Activated CD8-positive, alpha-beta memory T cell treated with anti-CD3 and anti-CD28 coated beads for 36 hours (primary cell): ENCODE data around the gene RBP7. TPM values are rescaled to one million over a fixed set of nuclear protein-coding genes. Genes with fewer than 3 reads are reported as not detected.
"Not testable (repeated sequence)": the region's sequence is repeated elsewhere in the genome, so short reads cannot be mapped to it uniquely, and the experiment has no call there.

Experiments
- CTCF ChIA-PET: fragments of 350-600 bp; sonication (Branson Sonifier 250); formaldehyde crosslinking; loops from one replicate; lab custom pipeline; 2021; ENCODE audit warnings: antibody characterized with exemption; lab: Charles Lee
- POLR2A ChIA-PET: fragments of 350-600 bp; sonication (Branson Sonifier 250); formaldehyde crosslinking; loops from one replicate; lab custom pipeline; 2021; ENCODE audit warnings: antibody characterized with exemption; lab: Charles Lee
- total RNA-seq, 2 experiments: library from RNA; stranded (reverse); gene quantifications; one replicate each; pipeline ENCODE4 v1.2.3, GENCODE V29; 2021

Gene RBP7
- total RNA-seq, 2 experiments from 2014 or later: not detected

GRCh38 chr1:10025354-10025753 lies 28.3 kb downstream of the RBP7 start:
- ChIA-PET CTCF (interaction anchor here (0.6 to 0.7 kb wide), 3 partner anchors 127 to 884 kb away, joined by 3 read pairs; no protein-coding TSS in a partner anchor), POLR2A (interaction anchor here (0.6 kb wide), 1 partner anchor 19 kb away, joined by 5 read pairs; no protein-coding TSS in a partner anchor)

- ChIA-PET POLR2A (no interaction called here), CTCF (no interaction called here)
Measured at GRCh38 chr1:10027027-10027426, 30.0 kb downstream of the RBP7 start.

DNA sequence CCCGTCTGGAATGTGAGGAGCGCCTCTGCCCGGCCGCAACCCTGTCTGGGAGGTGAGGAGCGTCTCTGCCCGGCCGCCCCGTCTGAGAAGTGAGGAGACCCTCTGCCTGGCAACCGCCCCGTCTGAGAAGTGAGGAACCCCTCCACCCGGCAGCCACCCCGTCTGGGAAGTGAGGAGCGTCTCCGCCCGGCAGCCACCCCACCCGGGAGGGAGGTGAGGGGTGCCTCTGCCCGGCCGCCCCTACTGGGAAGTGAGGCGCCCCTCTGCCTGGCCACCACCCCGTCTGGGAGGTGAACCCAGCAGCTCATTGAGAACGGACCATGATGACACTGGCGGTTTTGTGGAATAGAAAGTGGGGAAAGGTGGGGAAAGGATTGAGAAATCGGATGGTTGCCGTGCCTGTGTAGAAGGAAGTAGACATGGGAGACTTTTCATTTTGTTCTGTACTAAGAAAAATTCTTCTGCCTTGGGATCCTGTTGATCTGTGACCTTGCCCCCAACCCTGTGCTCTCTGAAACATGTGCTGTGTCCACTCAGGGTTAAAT lies 32.0 kb downstream of the RBP7 start:
- POLR2A ChIA-PET, CTCF ChIA-PET: not testable (repeated sequence)

GRCh38 chr1:10031461-10031860 lies 34.4 kb downstream of the RBP7 start:
- ChIA-PET CTCF (interaction anchor here (0.6 kb wide), 1 partner anchor 81 kb away, joined by 3 read pairs; no protein-coding TSS in a partner anchor), POLR2A (no interaction called here)

DNA sequence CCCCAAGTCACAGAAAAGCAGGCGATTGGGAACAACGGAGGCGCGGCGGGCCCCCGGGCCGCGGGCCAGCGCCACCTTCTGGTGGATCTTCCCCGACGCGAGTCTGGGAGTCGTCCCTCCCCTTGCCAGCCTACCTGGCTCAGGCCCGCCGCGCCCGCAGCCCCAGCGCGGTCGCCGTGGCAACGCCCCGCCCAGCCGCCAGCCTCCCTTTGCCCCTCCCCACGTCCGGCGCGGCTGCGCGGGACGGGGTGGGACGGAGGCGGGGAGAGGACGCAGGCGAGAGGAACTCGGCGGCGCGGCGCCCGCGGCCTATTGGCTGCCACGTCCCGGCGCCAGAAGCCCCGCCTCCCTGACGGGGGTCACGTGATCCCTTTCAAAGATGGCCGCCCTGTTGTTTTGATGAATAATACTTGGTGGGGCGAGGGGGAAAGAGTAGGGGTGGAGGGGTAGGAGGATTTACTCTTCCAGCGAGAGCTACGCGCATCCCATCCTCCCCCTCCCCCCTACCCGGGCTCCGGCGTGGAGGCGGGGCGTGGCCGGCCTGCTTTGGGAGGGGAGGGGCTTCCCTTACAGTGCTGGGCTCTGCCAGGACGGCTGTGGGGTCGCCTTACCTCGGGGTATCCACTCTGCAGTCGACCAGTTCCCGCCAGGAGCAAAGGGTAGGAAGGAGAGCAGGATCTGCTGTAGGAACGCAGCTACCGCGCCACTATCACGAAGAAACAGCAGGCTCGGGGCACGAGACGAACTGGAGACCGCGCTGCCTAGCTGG lies 35.7 kb downstream of the RBP7 start, which contains the start of gene UBE4B:
Gene UBE4B (plus strand): TSS at position 369 of the 769 bp plus-strand sequence. CDS start 713 bp downstream, outside the sequence.
- POLR2A ChIA-PET: no interaction called here
- CTCF ChIA-PET: interaction anchor here (1.0 to 1.4 kb wide), 4 partner anchors 23 to 398 kb away, joined by 3 to 6 read pairs (median 4); no protein-coding TSS in a partner anchor

DNA sequence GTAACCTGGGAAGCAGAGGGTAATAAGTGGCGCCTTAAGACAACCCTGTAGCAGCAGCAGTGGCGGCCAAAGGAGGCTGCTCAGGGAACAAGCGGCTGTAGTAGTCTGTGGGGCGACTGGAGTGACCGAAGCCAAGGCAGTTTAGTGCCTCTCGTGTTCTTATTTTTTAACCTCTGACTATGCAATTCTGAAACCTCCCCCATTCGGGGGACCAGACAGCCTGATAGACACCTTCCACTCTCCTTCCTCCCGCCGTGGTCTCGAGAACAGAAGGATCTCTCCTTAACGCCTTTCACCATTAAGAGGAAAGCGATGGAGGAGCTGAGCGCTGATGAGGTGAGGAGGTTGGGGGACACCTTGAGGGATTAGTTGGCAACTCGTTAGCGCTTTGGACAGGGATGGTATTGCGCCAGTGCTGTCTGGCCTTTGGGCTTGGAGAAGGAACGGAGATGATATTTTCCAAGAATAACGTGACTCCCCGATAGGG lies 36.4 kb downstream of the RBP7 start:
- CTCF ChIA-PET: interaction anchor here (1.0 to 1.4 kb wide), 4 partner anchors 22 to 397 kb away, joined by 3 to 6 read pairs (median 4); no protein-coding TSS in a partner anchor
- POLR2A ChIA-PET: no interaction called here

DNA sequence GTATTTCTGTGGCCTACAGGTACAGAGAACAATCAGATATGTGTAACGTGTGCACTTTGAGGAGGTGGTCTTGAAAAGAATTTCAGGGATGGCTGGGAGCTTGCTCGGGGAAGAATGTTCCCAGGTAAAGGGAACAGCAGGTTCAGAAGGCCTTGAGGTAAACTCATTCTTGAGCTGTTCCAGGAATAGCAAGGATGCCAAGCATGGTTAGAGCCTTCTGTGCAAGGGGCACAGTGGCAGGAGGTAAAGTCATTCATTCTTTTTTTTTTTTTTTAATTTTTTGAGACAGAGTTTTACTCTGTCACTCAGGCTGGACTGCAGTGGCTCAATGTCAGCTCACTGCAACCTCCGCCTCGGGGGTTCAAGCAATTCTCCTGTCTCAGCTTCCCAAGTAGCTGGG lies 45.7 kb downstream of the RBP7 start:
- CTCF ChIA-PET: no interaction called here

GRCh38 chr1:10045480-10046355 lies 48.7 kb downstream of the RBP7 start:
- ChIA-PET POLR2A (no interaction called here), CTCF (no interaction called here)

More for the DNA sequence above, 45.7 kb downstream of the RBP7 start:
- POLR2A ChIA-PET: interaction anchor here (0.6 kb wide), 1 partner anchor 51 kb away, joined by 5 read pairs; no protein-coding TSS in a partner anchor

DNA sequence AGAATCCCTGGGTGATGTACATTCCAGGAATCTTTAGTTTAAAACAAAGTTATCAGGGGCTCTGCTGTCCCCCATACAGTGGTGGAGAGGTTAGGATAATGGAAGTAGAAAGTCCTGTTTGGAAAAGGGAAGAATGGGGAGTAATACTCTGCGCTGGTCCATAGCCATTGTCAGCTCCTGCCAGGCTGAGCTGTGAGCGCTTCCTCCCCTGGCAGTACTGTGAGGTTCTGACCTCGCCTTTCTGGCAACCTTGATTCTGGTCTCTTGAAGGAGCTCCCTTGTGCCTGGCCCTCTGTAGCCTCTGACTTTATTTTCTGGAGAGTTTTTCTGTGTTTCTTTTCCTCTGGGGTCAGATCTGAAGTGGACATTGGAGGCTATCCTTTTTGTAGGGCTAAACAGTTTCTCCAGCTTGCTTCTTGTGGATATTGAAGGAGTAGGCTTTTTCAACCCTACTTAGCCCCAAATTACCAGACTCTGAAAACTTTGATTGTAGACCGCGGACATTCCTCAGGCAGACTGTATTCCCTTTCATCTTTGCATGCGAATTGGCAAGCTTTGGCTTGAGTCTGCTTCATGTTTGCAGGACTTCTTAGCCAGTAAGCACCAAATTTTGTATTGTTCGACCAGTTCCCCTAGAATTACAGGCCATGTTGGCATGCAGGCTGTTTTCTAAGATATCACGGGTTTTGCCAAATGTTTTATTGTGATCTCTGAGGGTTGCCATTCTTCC lies 49.5 kb downstream of the RBP7 start:
- CTCF ChIA-PET: interaction anchor here (0.8 kb wide), 1 partner anchor 163 kb away, joined by 3 read pairs; no protein-coding TSS in a partner anchor
- POLR2A ChIA-PET: interaction anchor here (0.7 kb wide), 1 partner anchor 180 kb away, joined by 6 read pairs; no protein-coding TSS in a partner anchor

DNA sequence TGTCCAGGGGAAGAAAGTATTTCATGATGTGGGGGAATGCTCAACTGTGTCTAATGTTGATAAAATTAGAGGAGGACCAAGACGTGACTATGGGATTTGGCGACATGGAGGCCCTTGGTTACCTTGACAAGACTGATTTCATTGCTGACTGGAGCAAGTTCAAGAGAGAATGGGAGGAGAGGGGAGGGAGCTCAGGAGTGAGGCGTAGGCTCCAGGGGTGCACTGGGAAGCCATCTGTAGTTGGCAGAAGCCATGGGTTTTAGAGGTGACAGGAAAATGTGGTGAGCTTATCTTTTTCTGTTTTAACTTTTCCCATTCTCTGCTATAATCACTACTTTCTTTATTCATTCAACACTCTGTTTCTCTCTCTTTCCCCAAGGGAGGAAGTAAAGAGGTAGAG lies 51.6 kb downstream of the RBP7 start:
- CTCF ChIA-PET: interaction anchor here (0.7 kb wide), 1 partner anchor 99 kb away, joined by 3 read pairs; no protein-coding TSS in a partner anchor

GRCh38 chr1:10050611-10051010 lies 53.6 kb downstream of the RBP7 start:
- ChIA-PET POLR2A (no interaction called here), CTCF (no interaction called here)

More for the DNA sequence above, 51.6 kb downstream of the RBP7 start:
- POLR2A ChIA-PET: no interaction called here

DNA sequence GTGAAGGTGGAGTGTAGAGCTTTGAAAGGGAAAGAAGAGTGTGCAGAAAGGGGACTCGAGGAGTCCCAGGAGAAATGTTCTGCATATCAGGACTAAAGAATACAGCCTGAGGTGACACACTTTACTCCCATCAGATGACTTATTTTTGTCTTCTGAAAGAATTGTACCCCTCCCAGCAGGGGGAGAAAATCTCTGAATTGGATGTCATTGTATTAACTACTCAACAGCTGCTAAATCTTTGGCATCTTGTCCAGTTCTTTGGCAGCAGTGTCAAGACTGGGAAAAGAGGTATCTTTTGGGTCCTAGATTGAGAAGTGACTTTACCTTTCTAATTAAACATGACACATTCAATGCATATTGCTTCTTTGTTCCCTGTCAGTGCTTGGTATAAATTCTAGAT lies 54.6 kb downstream of the RBP7 start:
- POLR2A ChIA-PET: no interaction called here
- CTCF ChIA-PET: no interaction called here

- POLR2A ChIA-PET: no interaction called here
- CTCF ChIA-PET: no interaction called here
Measured at GRCh38 chr1:10052347-10052746, 55.3 kb downstream of the RBP7 start.

GRCh38 chr1:10054465-10054864 lies 57.4 kb downstream of the RBP7 start:
- CTCF ChIA-PET: no interaction called here
- POLR2A ChIA-PET: no interaction called here

GRCh38 chr1:10056599-10056987 lies 59.6 kb downstream of the RBP7 start:
- CTCF ChIA-PET: no interaction called here

DNA sequence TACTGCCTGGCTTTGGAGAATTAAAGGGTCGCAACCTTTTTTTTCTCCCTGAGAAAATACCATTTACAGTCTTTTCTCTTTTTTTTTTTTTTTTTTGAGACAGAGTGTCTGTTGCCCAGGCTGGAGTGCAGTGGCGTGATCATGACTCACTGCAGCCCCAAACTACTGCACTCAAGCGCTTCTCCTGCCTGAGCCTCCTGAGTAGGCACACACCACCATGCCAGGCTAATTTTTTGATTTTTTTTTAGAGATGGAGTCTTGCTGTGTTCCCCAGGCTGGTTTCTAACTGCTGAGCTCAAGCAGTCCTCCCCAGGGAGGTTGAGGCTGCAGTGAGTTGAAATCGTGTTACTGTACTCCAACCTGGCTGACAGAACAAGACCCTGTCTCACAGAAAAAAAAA lies 60.3 kb downstream of the RBP7 start:
- ChIA-PET CTCF (interaction anchor here (0.6 kb wide), 1 partner anchor 108 kb away, joined by 4 read pairs; no protein-coding TSS in a partner anchor), POLR2A (no interaction called here)

More at GRCh38 chr1:10056599-10056987, 59.6 kb downstream of the RBP7 start:
- POLR2A ChIA-PET: no interaction called here

DNA sequence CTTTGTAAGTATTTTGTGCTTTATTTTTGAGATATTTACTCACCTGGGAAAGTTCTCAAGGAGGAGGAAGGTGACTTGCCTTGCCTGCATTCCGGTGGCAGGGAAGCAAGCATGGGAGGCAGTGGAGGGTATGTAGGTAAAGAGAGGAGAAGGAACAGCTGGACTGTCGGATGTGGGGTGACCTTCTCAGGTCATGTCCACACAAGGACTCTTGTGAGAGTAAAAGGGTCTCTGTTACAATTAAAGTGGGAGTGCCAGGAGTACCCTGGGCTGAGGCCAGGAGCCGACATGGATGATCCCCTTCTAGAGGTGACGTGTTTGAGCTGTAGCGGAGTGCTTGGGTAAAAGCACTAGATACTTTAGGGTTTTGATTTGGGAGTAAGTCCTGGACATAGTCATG lies 60.8 kb downstream of the RBP7 start:
- ChIA-PET CTCF (interaction anchor here (0.6 kb wide), 1 partner anchor 109 kb away, joined by 4 read pairs; no protein-coding TSS in a partner anchor), POLR2A (no interaction called here)

DNA sequence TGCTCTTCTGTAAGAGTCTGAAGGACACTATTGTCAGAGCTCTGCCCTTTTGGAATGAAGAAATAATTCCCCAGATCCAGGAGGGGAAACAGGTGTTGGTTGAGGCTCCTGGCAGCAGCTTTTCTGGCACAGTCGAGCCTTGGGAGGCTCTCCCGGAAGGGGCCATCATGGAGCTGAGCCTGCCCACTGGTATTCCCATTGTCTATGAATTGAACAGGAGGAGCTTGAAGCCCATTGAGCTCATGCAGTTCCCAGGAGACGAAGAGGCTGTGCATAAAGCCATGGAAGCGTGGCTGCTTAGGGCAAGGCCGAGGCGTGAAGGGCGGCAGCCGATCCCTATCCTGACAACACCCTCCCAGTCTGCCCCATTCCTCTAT lies 62.3 kb downstream of the RBP7 start:
- CTCF ChIA-PET: interaction anchor here (0.6 to 0.8 kb wide), 2 partner anchors 25 to 162 kb away, joined by 4 read pairs; no protein-coding TSS in a partner anchor

More for the DNA sequence above, 62.3 kb downstream of the RBP7 start:
- POLR2A ChIA-PET: no interaction called here
